GM12878 (cell line): ENCODE results near the gene ONECUT2.

Experiments
- ATF7 ChIP-seq: fragments of 450-650 bp; IDR thresholded peaks from 2 replicates; pipeline ENCODE4 v1.6.1; 2016; ENCODE audit warnings: low read depth, mild to moderate bottlenecking
- CEBPB ChIP-seq, 2 experiments: fragments of 150-350 bp in 1 of 2; IDR thresholded peaks; 2 replicates each; pipeline ENCODE4 v1.6.1; 2012 to 2014; ENCODE audit warnings: low read depth in 2 of 2, low read length in 2 of 2, borderline replicate concordance in 1 of 2, inconsistent platforms in 1 of 2
- DPF2 ChIP-seq: fragments of 450-650 bp; IDR thresholded peaks from 2 replicates; pipeline ENCODE4 v1.6.1; 2017; ENCODE audit warnings: mild to moderate bottlenecking
- EZH2 ChIP-seq: IDR thresholded peaks from 2 replicates; pipeline ENCODE4 v1.6.1; 2012; ENCODE audit warnings: low read depth, mild to moderate bottlenecking, control low read depth, inconsistent platforms, low read length, borderline replicate concordance; ENCODE audit not compliant: control insufficient read depth
- HDAC2 ChIP-seq: fragments of 200-600 bp; sonication (generic); IDR thresholded peaks from 2 replicates; pipeline ENCODE4 v1.6.1; 2017
- MYB ChIP-seq: fragments of 150-350 bp; IDR thresholded peaks from 2 replicates; pipeline ENCODE4 v1.6.1; 2014; ENCODE audit warnings: mild to moderate bottlenecking, low read depth, low read length, borderline replicate concordance
- POLR2A ChIP-seq: IDR thresholded peaks from 2 replicates; pipeline ENCODE4 v1.6.1; 2011; ENCODE audit warnings: low read depth, mild to moderate bottlenecking, low read length
- POLR2AphosphoS5 ChIP-seq: IDR thresholded peaks from 2 replicates; pipeline ENCODE4 v1.6.1; 2011; ENCODE audit warnings: mild to moderate bottlenecking, low read length, inconsistent platforms
- RAD21 ChIP-seq: IDR thresholded peaks from 2 replicates; pipeline ENCODE4 v1.6.1; 2011; ENCODE audit warnings: mild to moderate bottlenecking, low read depth, low read length, moderate library complexity; ENCODE audit not compliant: insufficient read depth
- SUPT20H ChIP-seq: IDR thresholded peaks from 2 replicates; pipeline ENCODE4 v1.6.1; 2011; ENCODE audit warnings: low read depth, mild to moderate bottlenecking, low read length, moderate library complexity, borderline replicate concordance; ENCODE audit not compliant: control insufficient read depth
- TCF7 ChIP-seq: IDR thresholded peaks from 2 replicates; pipeline ENCODE4 v1.6.1; 2014; ENCODE audit warnings: antibody characterized with exemption, borderline replicate concordance
- TF ChIP-seq, protein P1 (sequence below), 3 experiments: IDR thresholded peaks in 2 of 3; conservative IDR thresholded peaks in 1 of 3; 2 replicates each; pipeline ENCODE4 v1.5.1; 2011; ENCODE audit warnings: low read depth in 3 of 3, low read length in 3 of 3, mild to moderate bottlenecking in 3 of 3, control low read depth in 2 of 3, moderate library complexity in 2 of 3, inconsistent platforms in 1 of 3, mixed read lengths in 1 of 3; ENCODE audit not compliant: control insufficient read depth in 2 of 3, insufficient read depth in 1 of 3; ENCODE audit errors: extremely low read depth in 1 of 3
- TF ChIP-seq, protein P2 (sequence below): IDR thresholded peaks from 2 replicates; pipeline ENCODE4 v1.6.1; 2012; ENCODE audit warnings: mild to moderate bottlenecking, low read depth, low read length

DNA sequence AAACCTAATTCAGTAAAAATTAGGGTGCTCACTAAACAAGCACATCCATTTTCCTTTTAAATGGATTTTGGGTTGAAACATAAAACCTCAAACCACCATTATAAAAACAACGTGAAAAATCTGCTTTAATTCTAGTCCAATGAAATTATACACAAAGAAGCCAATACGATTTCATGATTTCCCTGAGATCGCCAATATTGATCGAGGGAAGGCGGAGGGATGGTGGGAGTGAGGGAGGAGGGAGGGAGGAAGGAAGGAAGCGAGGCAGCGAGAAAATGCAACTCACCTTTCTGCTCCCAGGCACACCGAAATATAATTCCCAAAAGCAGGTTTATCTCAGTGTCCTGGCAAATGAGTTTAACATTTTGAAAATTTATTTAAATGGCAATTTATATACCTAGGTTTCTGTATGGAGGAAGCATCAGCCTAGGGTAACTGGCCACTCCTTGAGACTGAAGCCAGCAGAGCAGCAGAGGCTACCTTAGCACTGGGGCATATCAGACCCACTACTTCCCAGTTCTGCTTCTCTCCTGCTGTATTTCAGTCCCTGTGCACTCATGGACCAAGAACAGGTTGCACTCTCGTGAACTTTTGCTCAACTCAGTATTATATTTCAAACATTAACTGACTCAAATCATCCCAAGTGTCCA is 2.3 kb upstream of the ONECUT2 start:
- TF ChIP-seq, protein P1, sequence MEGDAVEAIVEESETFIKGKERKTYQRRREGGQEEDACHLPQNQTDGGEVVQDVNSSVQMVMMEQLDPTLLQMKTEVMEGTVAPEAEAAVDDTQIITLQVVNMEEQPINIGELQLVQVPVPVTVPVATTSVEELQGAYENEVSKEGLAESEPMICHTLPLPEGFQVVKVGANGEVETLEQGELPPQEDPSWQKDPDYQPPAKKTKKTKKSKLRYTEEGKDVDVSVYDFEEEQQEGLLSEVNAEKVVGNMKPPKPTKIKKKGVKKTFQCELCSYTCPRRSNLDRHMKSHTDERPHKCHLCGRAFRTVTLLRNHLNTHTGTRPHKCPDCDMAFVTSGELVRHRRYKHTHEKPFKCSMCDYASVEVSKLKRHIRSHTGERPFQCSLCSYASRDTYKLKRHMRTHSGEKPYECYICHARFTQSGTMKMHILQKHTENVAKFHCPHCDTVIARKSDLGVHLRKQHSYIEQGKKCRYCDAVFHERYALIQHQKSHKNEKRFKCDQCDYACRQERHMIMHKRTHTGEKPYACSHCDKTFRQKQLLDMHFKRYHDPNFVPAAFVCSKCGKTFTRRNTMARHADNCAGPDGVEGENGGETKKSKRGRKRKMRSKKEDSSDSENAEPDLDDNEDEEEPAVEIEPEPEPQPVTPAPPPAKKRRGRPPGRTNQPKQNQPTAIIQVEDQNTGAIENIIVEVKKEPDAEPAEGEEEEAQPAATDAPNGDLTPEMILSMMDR (IDR thresholded peaks at IDR 0.05 in 2 of 3, conservative IDR thresholded peaks at IDR 0.05 in 1 of 3; ENCODE audit: control insufficient read depth in 2 of 3, extremely low read depth in 1 of 3, insufficient read depth in 1 of 3, low read depth in 3 of 3, low read length in 3 of 3), result no peak
- TF ChIP-seq HDAC2, result no peak
- no peak for TF ChIP-seq POLR2AphosphoS5
- TF ChIP-seq SUPT20H, result no peak
- no peak for TF ChIP-seq TCF7
- TF ChIP-seq EZH2, result no peak
- no peak for TF ChIP-seq DPF2
- TF ChIP-seq MYB, result no peak
- TF ChIP-seq POLR2A, result no peak
- TF ChIP-seq ATF7, result no peak
- TF ChIP-seq, protein P2, sequence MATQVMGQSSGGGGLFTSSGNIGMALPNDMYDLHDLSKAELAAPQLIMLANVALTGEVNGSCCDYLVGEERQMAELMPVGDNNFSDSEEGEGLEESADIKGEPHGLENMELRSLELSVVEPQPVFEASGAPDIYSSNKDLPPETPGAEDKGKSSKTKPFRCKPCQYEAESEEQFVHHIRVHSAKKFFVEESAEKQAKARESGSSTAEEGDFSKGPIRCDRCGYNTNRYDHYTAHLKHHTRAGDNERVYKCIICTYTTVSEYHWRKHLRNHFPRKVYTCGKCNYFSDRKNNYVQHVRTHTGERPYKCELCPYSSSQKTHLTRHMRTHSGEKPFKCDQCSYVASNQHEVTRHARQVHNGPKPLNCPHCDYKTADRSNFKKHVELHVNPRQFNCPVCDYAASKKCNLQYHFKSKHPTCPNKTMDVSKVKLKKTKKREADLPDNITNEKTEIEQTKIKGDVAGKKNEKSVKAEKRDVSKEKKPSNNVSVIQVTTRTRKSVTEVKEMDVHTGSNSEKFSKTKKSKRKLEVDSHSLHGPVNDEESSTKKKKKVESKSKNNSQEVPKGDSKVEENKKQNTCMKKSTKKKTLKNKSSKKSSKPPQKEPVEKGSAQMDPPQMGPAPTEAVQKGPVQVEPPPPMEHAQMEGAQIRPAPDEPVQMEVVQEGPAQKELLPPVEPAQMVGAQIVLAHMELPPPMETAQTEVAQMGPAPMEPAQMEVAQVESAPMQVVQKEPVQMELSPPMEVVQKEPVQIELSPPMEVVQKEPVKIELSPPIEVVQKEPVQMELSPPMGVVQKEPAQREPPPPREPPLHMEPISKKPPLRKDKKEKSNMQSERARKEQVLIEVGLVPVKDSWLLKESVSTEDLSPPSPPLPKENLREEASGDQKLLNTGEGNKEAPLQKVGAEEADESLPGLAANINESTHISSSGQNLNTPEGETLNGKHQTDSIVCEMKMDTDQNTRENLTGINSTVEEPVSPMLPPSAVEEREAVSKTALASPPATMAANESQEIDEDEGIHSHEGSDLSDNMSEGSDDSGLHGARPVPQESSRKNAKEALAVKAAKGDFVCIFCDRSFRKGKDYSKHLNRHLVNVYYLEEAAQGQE, result no peak
- no peak for TF ChIP-seq RAD21
- TF ChIP-seq CEBPB (IDR thresholded peaks at IDR 0.05; ENCODE audit: borderline replicate concordance in 1 of 2, low read depth in 2 of 2, low read length in 2 of 2), result no peak
